Measurements from ENCODE around the gene FDXR. TPM values are rescaled to one million over a fixed set of nuclear protein-coding genes. Genes with fewer than 3 reads are reported as not detected.

The FDXR gene
- total RNA-seq, 1 donor, result 20.7 TPM

DNA sequence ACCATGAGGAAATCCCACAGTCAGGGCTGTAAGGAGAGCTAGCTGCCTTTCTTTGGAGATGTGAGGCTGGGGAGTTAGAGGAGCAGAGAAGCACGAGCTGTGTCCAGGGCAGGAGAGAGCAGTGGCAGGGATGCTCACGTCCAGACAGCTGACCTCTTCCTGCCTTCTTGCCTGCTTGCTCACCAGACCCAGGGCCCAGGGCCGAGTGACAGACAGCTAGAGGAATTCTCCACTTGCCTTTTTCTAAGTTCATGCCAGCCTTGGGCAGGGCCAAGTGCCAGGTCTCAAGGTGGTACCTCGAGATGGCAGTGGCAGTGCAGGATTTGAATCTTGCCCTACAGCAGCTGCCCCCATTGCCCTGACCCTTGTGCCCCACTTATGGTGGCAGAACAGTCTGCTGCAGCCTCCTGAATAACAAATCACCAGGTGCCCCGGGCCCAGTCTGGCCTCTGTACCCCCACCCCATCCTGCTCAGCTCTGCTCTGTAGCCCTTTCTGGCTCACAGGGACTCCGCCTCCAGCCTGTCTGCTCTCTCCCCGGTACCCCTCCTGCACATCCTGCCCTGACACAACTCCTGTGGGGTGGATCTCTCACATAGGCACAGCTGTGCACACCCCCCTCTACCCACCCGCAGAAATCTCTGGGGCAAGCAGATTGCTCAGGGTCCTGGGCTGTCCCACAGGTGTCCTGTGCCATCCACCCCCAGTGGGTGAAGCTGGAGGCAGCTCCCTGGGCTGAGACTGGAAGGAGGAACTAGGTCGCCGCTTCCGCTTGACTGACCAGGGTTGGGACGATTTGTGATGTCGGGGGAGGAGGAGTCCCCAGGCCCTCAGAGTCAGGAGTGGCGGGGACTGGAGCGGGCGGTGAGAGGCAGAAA lies 39.1 kb downstream of the FDXR start:
- no peak overlapping the region for H3K4me3 ChIP-seq (ENCODE audit: low read depth, low read length)
- TF ChIP-seq CTCF (IDR thresholded peaks at IDR 0.05; ENCODE audit: insufficient read depth, low read depth, low read length), result no peak
- no peak for DNase-seq (ENCODE audit: low read depth)

GRCh38 chr17:74832421-74832820 lies 40.4 kb downstream of the FDXR start:
- TF ChIP-seq CTCF (IDR thresholded peaks at IDR 0.05; ENCODE audit: insufficient read depth, low read depth, low read length), result no peak
- no peak for DNase-seq (ENCODE audit: low read depth)
- H3K4me3 ChIP-seq (ENCODE audit: low read depth, low read length), result no peak overlapping the region

GRCh38 chr17:74831444-74832146 lies 41.2 kb downstream of the FDXR start:
- no peak overlapping the region for H3K4me3 ChIP-seq (ENCODE audit: low read depth, low read length)
- DNase-seq (ENCODE audit: low read depth), result no peak
- no peak for TF ChIP-seq CTCF (IDR thresholded peaks at IDR 0.05; ENCODE audit: insufficient read depth, low read depth, low read length)

DNA sequence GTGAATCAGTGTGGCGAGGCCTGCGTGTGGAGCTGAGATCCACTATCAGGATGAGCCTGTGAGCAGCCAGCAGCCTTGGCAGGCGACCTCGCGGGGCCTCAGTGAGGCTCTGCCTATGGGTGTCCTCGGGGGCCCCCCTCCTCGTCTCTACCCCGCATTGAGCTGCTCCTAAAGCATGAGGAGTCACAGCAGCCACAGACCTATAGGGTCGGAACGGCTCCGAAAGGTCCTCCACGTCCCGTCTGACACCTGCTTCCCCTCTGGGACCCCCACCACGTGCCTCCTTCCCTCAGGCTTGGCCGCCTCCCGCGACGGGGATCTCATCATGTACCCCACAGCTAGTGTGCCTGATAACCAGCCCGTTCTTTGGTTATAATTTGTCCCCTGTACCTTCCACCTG lies 41.9 kb downstream of the FDXR start:
- TF ChIP-seq CTCF (IDR thresholded peaks at IDR 0.05; ENCODE audit: insufficient read depth, low read depth, low read length), result no peak
- DNase-seq (ENCODE audit: low read depth), result no peak
- H3K4me3 ChIP-seq (ENCODE audit: low read depth, low read length), result no peak overlapping the region

- no peak overlapping the region for H3K4me3 ChIP-seq (ENCODE audit: low read depth, low read length)
- DNase-seq (ENCODE audit: low read depth), result no peak
- no peak for TF ChIP-seq CTCF (IDR thresholded peaks at IDR 0.05; ENCODE audit: insufficient read depth, low read depth, low read length)
Observed at GRCh38 chr17:74827800-74828199, 45.0 kb downstream of the FDXR start.

DNA sequence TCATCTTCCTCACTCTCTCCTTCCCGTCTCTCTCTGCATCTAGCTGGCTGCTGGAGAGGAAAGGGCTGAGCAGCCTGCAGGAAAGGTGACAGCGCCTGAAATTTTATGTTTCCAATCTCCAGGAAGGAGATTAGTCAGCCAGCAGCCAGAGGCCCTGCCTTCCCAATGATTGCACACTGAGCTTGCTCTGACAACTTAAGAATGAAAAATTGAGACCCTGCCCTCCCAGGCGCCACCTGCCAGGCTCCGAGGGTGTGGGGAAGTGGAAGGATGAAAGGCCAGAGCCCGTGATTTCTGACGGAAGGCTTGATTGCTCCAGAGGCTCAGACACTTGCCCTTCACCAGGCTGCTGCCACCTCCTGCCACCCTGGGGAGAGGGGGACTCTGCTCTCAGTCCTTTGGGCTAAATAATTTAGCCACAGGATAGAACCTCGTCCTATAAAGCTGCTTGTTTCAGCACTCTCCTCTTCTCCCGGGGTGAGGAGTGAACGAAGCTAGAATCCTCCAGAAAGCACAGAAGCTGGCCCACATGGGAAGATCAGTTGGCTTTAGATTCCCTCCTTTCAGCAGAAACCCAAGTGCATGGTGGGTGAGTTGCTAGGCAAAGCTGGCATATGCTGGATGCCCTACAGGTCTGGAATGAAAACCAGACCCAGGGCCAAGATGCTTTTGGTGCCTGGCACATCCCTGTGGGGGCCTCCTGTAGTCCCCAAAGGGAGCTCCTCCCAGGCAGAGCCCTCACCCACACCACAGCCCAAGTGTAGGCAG lies 46.7 kb downstream of the FDXR start:
- no peak for TF ChIP-seq CTCF (IDR thresholded peaks at IDR 0.05; ENCODE audit: insufficient read depth, low read depth, low read length)
- no peak for DNase-seq (ENCODE audit: low read depth)
- no peak overlapping the region for H3K4me3 ChIP-seq (ENCODE audit: low read depth, low read length)
